ENCODE data around the gene HTR3E. TPM values are rescaled to one million over a fixed set of nuclear protein-coding genes. Genes with fewer than 3 reads are reported as not detected.

Gene HTR3E
- total RNA-seq, 1 donor from 2014 or later: not detected

GRCh38 chr3:184145111-184145524 is 48.3 kb downstream of the HTR3E start:
- peaks cover 15% of the 10 kb centered on the region for H3K36me3 Mint-ChIP-seq
- Histone ChIP-seq H2AFZ (replicated peaks) (no peak overlapping the region), H4K20me1 (ENCODE audit: low read depth) (peaks cover 6% of the 10 kb centered on the region), H3K4me3 (no peak overlapping the region), H3K36me3 (no peaks in the 10 kb centered on the region), H3K9ac (no peak overlapping the region), H3K9me3 (ENCODE audit: low read depth) (no peaks in the 10 kb centered on the region), H3K27ac (no peak overlapping the region), H3F3A (ENCODE audit: low read depth) (peaks cover 13% of the 10 kb centered on the region), H3K27me3 (no peaks in the 10 kb centered on the region), H3K4me1 (no peaks in the 10 kb centered on the region), H3K4me2 (no peak overlapping the region), H3K79me2 (ENCODE audit: low read depth) (no peaks in the 10 kb centered on the region)
- TF ChIP-seq CTCF (IDR thresholded peaks at IDR 0.05) (peak; percentile 53), EZH2phosphoT487 (IDR thresholded peaks at IDR 0.05) (no peak), EZH2 (IDR thresholded peaks at IDR 0.05) (no peak)
- no peaks in the 10 kb centered on the region for H3K4me1 Mint-ChIP-seq
- no peak overlapping the region for H3K4me3 Mint-ChIP-seq
- H3K27me3 Mint-ChIP-seq (ENCODE audit: insufficient read depth, low read depth): peaks cover 11% of the 10 kb centered on the region
- peak; percentile 65 for DNase-seq (ENCODE audit: low spot score)
- H3K9me3 Mint-ChIP-seq: no peaks in the 10 kb centered on the region
- H3K27ac Mint-ChIP-seq: no peak overlapping the region

- H3K79me2 ChIP-seq (ENCODE audit: low read depth): no peaks in the 10 kb centered on the region
- H3K4me3 ChIP-seq: no peak overlapping the region
- no peak overlapping the region for H2AFZ ChIP-seq (replicated peaks)
- H3K9me3 Mint-ChIP-seq: no peaks in the 10 kb centered on the region
- H4K20me1 ChIP-seq (ENCODE audit: low read depth): peaks cover 6% of the 10 kb centered on the region
- H3K27me3 ChIP-seq: no peaks in the 10 kb centered on the region
- H3K9me3 ChIP-seq (ENCODE audit: low read depth): no peaks in the 10 kb centered on the region
- H3K4me1 Mint-ChIP-seq: no peaks in the 10 kb centered on the region
- peaks cover 11% of the 10 kb centered on the region for H3K27me3 Mint-ChIP-seq (ENCODE audit: insufficient read depth, low read depth)
- TF ChIP-seq EZH2 (IDR thresholded peaks at IDR 0.05) (no peak), CTCF (IDR thresholded peaks at IDR 0.05) (no peak), EZH2phosphoT487 (IDR thresholded peaks at IDR 0.05) (no peak)
- H3K27ac ChIP-seq: no peak overlapping the region
- no peak for DNase-seq (ENCODE audit: low spot score)
- no peaks in the 10 kb centered on the region for H3K36me3 ChIP-seq
- H3K4me3 Mint-ChIP-seq: no peak overlapping the region
- H3K4me1 ChIP-seq: no peaks in the 10 kb centered on the region
- no peak overlapping the region for H3K27ac Mint-ChIP-seq
- H3K36me3 Mint-ChIP-seq: peaks cover 13% of the 10 kb centered on the region
- no peak overlapping the region for H3K9ac ChIP-seq
- peaks cover 13% of the 10 kb centered on the region for H3F3A ChIP-seq (ENCODE audit: low read depth)
- H3K4me2 ChIP-seq: no peak overlapping the region
Measured at GRCh38 chr3:184145751-184146270, 48.9 kb downstream of the HTR3E start.

- H3K9ac ChIP-seq: no peak overlapping the region
- H4K20me1 ChIP-seq (ENCODE audit: low read depth): peaks cover 6% of the 10 kb centered on the region
- no peaks in the 10 kb centered on the region for H3K9me3 ChIP-seq (ENCODE audit: low read depth)
- H2AFZ ChIP-seq (replicated peaks): no peak overlapping the region
- DNase-seq (ENCODE audit: low spot score): no peak
- no peaks in the 10 kb centered on the region for H3K4me1 ChIP-seq
- TF ChIP-seq CTCF (IDR thresholded peaks at IDR 0.05): no peak
- TF ChIP-seq EZH2 (IDR thresholded peaks at IDR 0.05): no peak
- TF ChIP-seq EZH2phosphoT487 (IDR thresholded peaks at IDR 0.05): no peak
- Mint-ChIP-seq H3K27ac (no peak overlapping the region), H3K27me3 (ENCODE audit: insufficient read depth, low read depth) (peaks cover 6% of the 10 kb centered on the region), H3K36me3 (peaks cover 1% of the 10 kb centered on the region), H3K9me3 (no peaks in the 10 kb centered on the region), H3K4me3 (no peak overlapping the region), H3K4me1 (peaks cover 4% of the 10 kb centered on the region)
- H3K4me3 ChIP-seq: no peak overlapping the region
- peaks cover 13% of the 10 kb centered on the region for H3F3A ChIP-seq (ENCODE audit: low read depth)
- no peak overlapping the region for H3K27ac ChIP-seq
- H3K36me3 ChIP-seq: no peaks in the 10 kb centered on the region
- H3K79me2 ChIP-seq (ENCODE audit: low read depth): no peaks in the 10 kb centered on the region
- H3K4me2 ChIP-seq: no peak overlapping the region
- H3K27me3 ChIP-seq: no peaks in the 10 kb centered on the region
Measured at GRCh38 chr3:184148076-184148475, 51.2 kb downstream of the HTR3E start.

Measured in neural progenitor cell (in vitro differentiated cells).